Naive thymus-derived CD8-positive, alpha-beta T cell (primary cell): Measurements from ENCODE around the gene FCN3. TPM values are rescaled to one million over a fixed set of nuclear protein-coding genes. Genes with fewer than 3 reads are reported as not detected.
A peak's percentile ranks its signal among the peaks of the same experiment; 100 is the strongest.

ENCODE experiments used
- ATAC-seq, 2 donors: fragments of 150-1000 bp; cut with Tn5 transposase in 1 of 2; sonication (Bioruptor Pico), chemical (Tn5 transposase) in 1 of 2; 1 replicate in 1 of 2; 2 replicates in 1 of 2; pipeline ENCODE4 v1.10.0; 2021; ENCODE audit warnings: mild to moderate bottlenecking in 2 of 2, moderate library complexity in 2 of 2
- POLR2A ChIA-PET: fragments of 350-600 bp; sonication (Branson Sonifier 250); formaldehyde crosslinking; loops from one replicate; lab custom pipeline; 2021; ENCODE audit warnings: antibody characterized with exemption; lab: Charles Lee
- DNase-seq, 10 donors: peaks; one replicate each; pipeline versions ENCODE4 v3.0.0 to v3.0.0-alpha.2; 2020 to 2022
- H3K27ac Mint-ChIP-seq, 10 donors: one replicate each; pipeline ENCODE4 v1.8.0; 2020 to 2022; ENCODE audit warnings: mild to moderate bottlenecking in 10 of 10, mixed read lengths in 10 of 10, moderate library complexity in 4 of 10, inconsistent platforms in 1 of 10
- H3K27me3 Mint-ChIP-seq, 5 donors: one replicate each; pipeline ENCODE4 v1.8.0; 2021 to 2022; ENCODE audit warnings: mixed read lengths in 5 of 5
- H3K36me3 Mint-ChIP-seq, 3 donors: one replicate each; pipeline ENCODE4 v1.8.0; 2020 to 2022; ENCODE audit warnings: mixed read lengths in 3 of 3, mild to moderate bottlenecking in 2 of 3, inconsistent platforms in 1 of 3
- H3K4me1 Mint-ChIP-seq, 4 donors: one replicate each; pipeline ENCODE4 v1.8.0; 2021 to 2022; ENCODE audit warnings: mixed read lengths in 4 of 4
- H3K4me3 Mint-ChIP-seq, 10 donors: one replicate each; pipeline ENCODE4 v1.8.0; 2020 to 2022; ENCODE audit warnings: mild to moderate bottlenecking in 10 of 10, mixed read lengths in 10 of 10, moderate library complexity in 6 of 10, inconsistent platforms in 1 of 10
- H3K9me3 Mint-ChIP-seq, 9 donors: one replicate each; pipeline ENCODE4 v1.8.0; 2020 to 2022; ENCODE audit warnings: mixed read lengths in 9 of 9, mild to moderate bottlenecking in 3 of 9, inconsistent platforms in 1 of 9, moderate library complexity in 1 of 9
- polyA plus RNA-seq, 3 donors: library from polyadenylated mRNA; unstranded; fragments of 300-500 nt; fragmentation: Illumina TruSeq; gene quantifications; one replicate each; pipeline ENCODE4 v1.2.3, GENCODE V29; 2021
- total RNA-seq, 8 experiments: library from RNA in 2 of 8; stranded (reverse) in 2 of 8; gene quantifications; one replicate each; pipeline ENCODE4 v1.2.3 and lab custom pipeline; 2021 to 2026

The FCN3 gene
- total and polyA plus RNA-seq, 5 experiments from 2014 or later: not detected

GRCh38 chr1:27342391-27342777 is 32.2 kb downstream of the FCN3 start:
- Mint-ChIP-seq H3K27ac (peak overlapping the region; percentile 89 to 98 (median 96)), H3K4me3 (peak overlapping the region; percentile 87 to 100 (median 96)), H3K9me3 (no peaks in the 10 kb centered on the region), H3K4me1 (peaks cover 30 to 67% (median 61%) of the 10 kb centered on the region in 4 donors), H3K36me3 (peaks cover 0 to 20% (median 4%) of the 10 kb centered on the region in 3 donors), H3K27me3 (no peaks in the 10 kb centered on the region)
- DNase-seq (peak in 2 of 10 donors; percentile 24 to 34), ATAC-seq (peak; percentile 35 to 44)
- POLR2A ChIA-PET: interaction anchor here (0.6 to 10.3 kb wide), 14 partner anchors 10 to 330 kb away, joined by 3 to 142 read pairs (median 5); partner anchors contain the start of genes IFI6, MAP3K6 and TMEM222

GRCh38 chr1:27341525-27342252 is 32.9 kb downstream of the FCN3 start, which contains the start of gene SYTL1:
Gene SYTL1, plus strand, starts transcription at chr1:27342022. Its CDS starts 3,313 bp downstream, at chr1:27345335.
- Mint-ChIP-seq H3K9me3 (no peaks in the 10 kb centered on the region), H3K27me3 (no peaks in the 10 kb centered on the region), H3K27ac (peak within 1 kb of the TSS; percentile 89 to 98 (median 96)), H3K4me3 (peak within 1 kb of the TSS; percentile 87 to 100 (median 96)), H3K4me1 (peaks cover 28 to 62% (median 57%) of the 10 kb centered on the region in 4 donors), H3K36me3 (peaks cover 0 to 17% (median 4%) of the 10 kb centered on the region in 3 donors)
- DNase-seq (peak; percentile 50 to 78 (median 62)), ATAC-seq (peak; percentile 66 to 73)
- POLR2A ChIA-PET: interaction anchor here (0.6 to 10.3 kb wide), 12 partner anchors 8 to 321 kb away, joined by 3 to 142 read pairs (median 8); partner anchors contain the start of genes MAP3K6, TMEM222 and WDTC1

GRCh38 chr1:27339213-27339612 is 35.4 kb downstream of the FCN3 start:
- Mint-ChIP-seq H3K4me3 (peak overlapping the region in 9 of 10 donors; percentile 30 to 97 (median 68)), H3K27me3 (no peaks in the 10 kb centered on the region), H3K36me3 (peaks cover 0 to 17% (median 2%) of the 10 kb centered on the region in 3 donors), H3K9me3 (no peaks in the 10 kb centered on the region), H3K4me1 (peaks cover 22 to 46% (median 40%) of the 10 kb centered on the region in 4 donors), H3K27ac (peak overlapping the region; percentile 58 to 98 (median 91))
- POLR2A ChIA-PET: interaction anchor here (1.0 to 10.3 kb wide), 3 partner anchors 10 to 26 kb away, joined by 3 to 142 read pairs (median 6); no protein-coding TSS in a partner anchor
- no peak for DNase-seq
- no peak for ATAC-seq

- peaks cover 22 to 44% (median 36%) of the 10 kb centered on the region in 4 donors for H3K4me1 Mint-ChIP-seq
- no peaks in the 10 kb centered on the region for H3K27me3 Mint-ChIP-seq
- no peak for ATAC-seq
- H3K4me3 Mint-ChIP-seq: peak overlapping the region in 7 of 10 donors; percentile 48 to 91 (median 60)
- H3K9me3 Mint-ChIP-seq: no peaks in the 10 kb centered on the region
- no peak for DNase-seq
- peaks cover 0 to 20% (median 2%) of the 10 kb centered on the region in 3 donors for H3K36me3 Mint-ChIP-seq
- POLR2A ChIA-PET: interaction anchor here (1.4 to 10.3 kb wide), 2 partner anchors 10 to 17 kb away, joined by 6 to 142 read pairs; no protein-coding TSS in a partner anchor
- peak overlapping the region in 9 of 10 donors; percentile 46 to 96 (median 82) for H3K27ac Mint-ChIP-seq
These were observed 35.9 kb downstream of the FCN3 start for GRCh38 chr1:27338751-27339150.

- ATAC-seq: no peak
- no peaks in the 10 kb centered on the region for H3K9me3 Mint-ChIP-seq
- POLR2A ChIA-PET: interaction anchor here (0.8 to 1.3 kb wide), 3 partner anchors 8 to 20 kb away, joined by 3 to 4 read pairs (median 4); partner anchors contain the start of gene TMEM222
- peaks cover 0 to 35% (median 2%) of the 10 kb centered on the region in 3 donors for H3K36me3 Mint-ChIP-seq
- peak overlapping the region in 3 of 10 donors; percentile 10 to 37 (median 27) for H3K27ac Mint-ChIP-seq
- no peaks in the 10 kb centered on the region for H3K27me3 Mint-ChIP-seq
- H3K4me3 Mint-ChIP-seq: no peak overlapping the region
- DNase-seq: no peak
- peaks cover 24 to 47% (median 42%) of the 10 kb centered on the region in 4 donors for H3K4me1 Mint-ChIP-seq
These were observed 37.9 kb downstream of the FCN3 start for GRCh38 chr1:27336756-27337155.

GRCh38 chr1:27335506-27336422 is 38.9 kb downstream of the FCN3 start:
- Mint-ChIP-seq H3K4me3 (no peak overlapping the region), H3K27ac (no peak overlapping the region), H3K9me3 (no peaks in the 10 kb centered on the region)

GRCh38 chr1:27333717-27334279 is 40.8 kb downstream of the FCN3 start:
- POLR2A ChIA-PET: interaction anchor here (1.3 to 1.9 kb wide), 2 partner anchors 24 to 34 kb away, joined by 3 to 13 read pairs; no protein-coding TSS in a partner anchor
- peak overlapping the region in 1 of 10 donors; percentile 44 for H3K27ac Mint-ChIP-seq
- H3K4me1 Mint-ChIP-seq: peaks cover 14 to 37% (median 33%) of the 10 kb centered on the region in 4 donors
- DNase-seq (no peak), ATAC-seq (no peak)
- H3K9me3 Mint-ChIP-seq: no peaks in the 10 kb centered on the region
- no peak overlapping the region for H3K4me3 Mint-ChIP-seq
- H3K27me3 Mint-ChIP-seq: no peaks in the 10 kb centered on the region
- H3K36me3 Mint-ChIP-seq: peaks cover 0 to 47% (median 2%) of the 10 kb centered on the region in 3 donors

More at GRCh38 chr1:27335506-27336422, 38.9 kb downstream of the FCN3 start:
- ATAC-seq (no peak), DNase-seq (no peak)
- no peaks in the 10 kb centered on the region for H3K27me3 Mint-ChIP-seq
- peaks cover 20 to 44% (median 39%) of the 10 kb centered on the region in 4 donors for H3K4me1 Mint-ChIP-seq
- peaks cover 0 to 42% (median 2%) of the 10 kb centered on the region in 3 donors for H3K36me3 Mint-ChIP-seq
- POLR2A ChIA-PET: interaction anchor here (0.7 to 1.3 kb wide), 5 partner anchors 8 to 56 kb away, joined by 3 to 4 read pairs (median 3); partner anchors contain the start of genes GPR3 and TMEM222

- Mint-ChIP-seq H3K4me3 (peak overlapping the region in 1 of 10 donors; percentile 38), H3K27ac (peak overlapping the region in 8 of 10 donors; percentile 21 to 78 (median 46)), H3K9me3 (no peaks in the 10 kb centered on the region), H3K4me1 (peaks cover 18 to 46% (median 40%) of the 10 kb centered on the region in 4 donors), H3K27me3 (no peaks in the 10 kb centered on the region), H3K36me3 (peaks cover 0 to 56% (median 0%) of the 10 kb centered on the region in 3 donors)
- POLR2A ChIA-PET: interaction anchor here (0.5 to 2.2 kb wide), 8 partner anchors 9 to 271 kb away, joined by 3 to 13 read pairs (median 4); partner anchors contain the start of genes AHDC1, SLC9A1 and SYTL1
- peak; percentile 87 to 93 for ATAC-seq
- DNase-seq: peak; percentile 32 to 74 (median 62)
These were observed 41.9 kb downstream of the FCN3 start for GRCh38 chr1:27332536-27333281.

- DNase-seq (no peak), ATAC-seq (no peak)
- H3K36me3 Mint-ChIP-seq: peaks cover 0 to 60% (median 0%) of the 10 kb centered on the region in 3 donors
- H3K9me3 Mint-ChIP-seq: no peaks in the 10 kb centered on the region
- H3K4me1 Mint-ChIP-seq: peaks cover 18 to 51% (median 45%) of the 10 kb centered on the region in 4 donors
- H3K4me3 Mint-ChIP-seq: no peak overlapping the region
- H3K27me3 Mint-ChIP-seq: no peaks in the 10 kb centered on the region
- POLR2A ChIA-PET: interaction anchor here (0.5 to 2.2 kb wide), 5 partner anchors 10 to 177 kb away, joined by 3 to 13 read pairs (median 5); partner anchors contain the start of genes SLC9A1 and SYTL1
- H3K27ac Mint-ChIP-seq: peak overlapping the region in 3 of 10 donors; percentile 18 to 72 (median 41)
These were observed 42.7 kb downstream of the FCN3 start for GRCh38 chr1:27331922-27332321.

GRCh38 chr1:27331426-27331825 is 43.2 kb downstream of the FCN3 start:
- ATAC-seq (no peak), DNase-seq (no peak)
- no peaks in the 10 kb centered on the region for H3K9me3 Mint-ChIP-seq
- peaks cover 0 to 61% (median 0%) of the 10 kb centered on the region in 3 donors for H3K36me3 Mint-ChIP-seq
- H3K27ac Mint-ChIP-seq: peak overlapping the region in 1 of 10 donors; percentile 59
- no peak overlapping the region for H3K4me3 Mint-ChIP-seq
- POLR2A ChIA-PET: interaction anchor here (2.2 kb wide), 1 partner anchor 11 kb away, joined by 13 read pairs; the partner anchor contains the start of gene SYTL1
- H3K4me1 Mint-ChIP-seq: peaks cover 19 to 56% (median 50%) of the 10 kb centered on the region in 4 donors
- no peaks in the 10 kb centered on the region for H3K27me3 Mint-ChIP-seq
